Measurements from ENCODE around the gene KLF13.

DNA sequence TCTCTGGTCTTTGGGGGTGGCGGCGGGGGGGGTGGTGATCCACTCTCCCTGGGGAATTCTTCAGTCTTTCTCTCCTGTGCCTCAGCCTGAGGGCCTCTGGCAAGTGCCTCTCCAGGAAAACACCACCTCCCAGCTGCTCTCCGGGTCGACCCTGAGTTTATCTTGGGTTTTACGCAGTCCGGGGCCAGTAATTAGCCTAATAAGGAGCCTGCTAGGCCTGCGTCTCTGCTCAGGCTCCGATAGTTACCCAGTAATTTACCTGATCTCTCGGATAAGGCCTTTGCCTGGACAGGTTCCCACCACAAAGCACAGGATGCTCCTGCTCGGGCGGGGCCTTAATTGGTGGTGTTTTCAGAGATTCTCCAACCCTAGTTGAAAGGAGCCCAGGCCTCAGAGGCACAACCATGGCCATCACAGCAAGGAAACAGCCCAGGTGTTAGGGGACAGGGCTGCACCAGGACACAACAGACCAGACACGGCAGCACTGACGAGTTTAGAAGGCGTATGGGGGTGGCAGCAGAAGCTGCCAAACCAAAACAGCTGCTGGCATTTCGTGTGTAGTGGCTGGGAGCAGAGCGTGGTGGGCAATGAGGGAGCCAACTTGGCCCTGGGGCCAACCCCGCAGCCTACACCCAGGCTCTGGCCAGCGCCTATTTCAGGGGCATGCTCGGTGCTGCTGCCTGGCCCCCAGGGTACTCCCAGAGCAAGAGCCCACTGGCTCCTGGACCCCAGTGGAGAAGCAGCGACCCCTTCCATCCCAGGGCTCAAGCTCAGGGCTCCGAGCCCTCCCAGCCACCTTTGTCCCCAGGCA is 71.4 kb downstream of the KLF13 start:
- TF ChIP-seq, protein P1, sequence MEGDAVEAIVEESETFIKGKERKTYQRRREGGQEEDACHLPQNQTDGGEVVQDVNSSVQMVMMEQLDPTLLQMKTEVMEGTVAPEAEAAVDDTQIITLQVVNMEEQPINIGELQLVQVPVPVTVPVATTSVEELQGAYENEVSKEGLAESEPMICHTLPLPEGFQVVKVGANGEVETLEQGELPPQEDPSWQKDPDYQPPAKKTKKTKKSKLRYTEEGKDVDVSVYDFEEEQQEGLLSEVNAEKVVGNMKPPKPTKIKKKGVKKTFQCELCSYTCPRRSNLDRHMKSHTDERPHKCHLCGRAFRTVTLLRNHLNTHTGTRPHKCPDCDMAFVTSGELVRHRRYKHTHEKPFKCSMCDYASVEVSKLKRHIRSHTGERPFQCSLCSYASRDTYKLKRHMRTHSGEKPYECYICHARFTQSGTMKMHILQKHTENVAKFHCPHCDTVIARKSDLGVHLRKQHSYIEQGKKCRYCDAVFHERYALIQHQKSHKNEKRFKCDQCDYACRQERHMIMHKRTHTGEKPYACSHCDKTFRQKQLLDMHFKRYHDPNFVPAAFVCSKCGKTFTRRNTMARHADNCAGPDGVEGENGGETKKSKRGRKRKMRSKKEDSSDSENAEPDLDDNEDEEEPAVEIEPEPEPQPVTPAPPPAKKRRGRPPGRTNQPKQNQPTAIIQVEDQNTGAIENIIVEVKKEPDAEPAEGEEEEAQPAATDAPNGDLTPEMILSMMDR (IDR thresholded peaks at IDR 0.05): no peak
- no peak for TF ChIP-seq POLR2A (IDR thresholded peaks at IDR 0.05)

Data from body of pancreas (tissue), 4 donors.